Activated T-cell treated with anti-CD3 and anti-CD28 coated beads, Interleukin-2, amount 50 U/mL, for 72 hours (primary cell): ENCODE results near the gene ZNF136. TPM values are rescaled to one million over a fixed set of nuclear protein-coding genes. Genes with fewer than 3 reads are reported as not detected.

ENCODE experiments used
- ATAC-seq, 2 donors: fragments of 150-1000 bp; cut with Tn5 transposase; replicated peaks in 1 of 2; 2 replicates each; pipeline ENCODE4 v1.10.0; 2021; ENCODE audit warnings: moderate library complexity in 2 of 2, mild to moderate bottlenecking in 1 of 2
- DNase-seq, 2 donors: peaks; one replicate each; pipeline ENCODE4 v3.0.0; 2021 to 2022; ENCODE audit warnings: mixed read lengths in 1 of 2
- H3K27ac Mint-ChIP-seq: one replicate; pipeline ENCODE4 v1.8.0; 2022; ENCODE audit warnings: mild to moderate bottlenecking, moderate library complexity, mixed read lengths
- H3K27me3 Mint-ChIP-seq: one replicate; pipeline ENCODE4 v1.8.0; 2022; ENCODE audit warnings: low read depth, mixed read lengths
- H3K36me3 Mint-ChIP-seq, 2 donors: one replicate each; pipeline ENCODE4 v1.8.0; 2022; ENCODE audit warnings: mixed read lengths in 2 of 2, mild to moderate bottlenecking in 1 of 2; ENCODE audit not compliant: insufficient read depth in 2 of 2
- H3K4me1 Mint-ChIP-seq: one replicate; pipeline ENCODE4 v1.8.0; 2022; ENCODE audit warnings: low read depth, mixed read lengths
- H3K4me3 Mint-ChIP-seq, 2 donors: one replicate each; pipeline ENCODE4 v1.8.0; 2022; ENCODE audit warnings: mild to moderate bottlenecking in 2 of 2, mixed read lengths in 2 of 2, moderate library complexity in 2 of 2
- H3K9me3 Mint-ChIP-seq, 2 donors: one replicate each; pipeline ENCODE4 v1.8.0; 2022; ENCODE audit warnings: mixed read lengths in 2 of 2
- total RNA-seq, 2 donors: library from RNA; stranded (reverse); gene quantifications; one replicate each; pipeline ENCODE4 v1.2.3, GENCODE V29; 2022

The ZNF136 gene
- total RNA-seq, 2 donors from 2014 or later, result 17.0 to 19.8 TPM

DNA sequence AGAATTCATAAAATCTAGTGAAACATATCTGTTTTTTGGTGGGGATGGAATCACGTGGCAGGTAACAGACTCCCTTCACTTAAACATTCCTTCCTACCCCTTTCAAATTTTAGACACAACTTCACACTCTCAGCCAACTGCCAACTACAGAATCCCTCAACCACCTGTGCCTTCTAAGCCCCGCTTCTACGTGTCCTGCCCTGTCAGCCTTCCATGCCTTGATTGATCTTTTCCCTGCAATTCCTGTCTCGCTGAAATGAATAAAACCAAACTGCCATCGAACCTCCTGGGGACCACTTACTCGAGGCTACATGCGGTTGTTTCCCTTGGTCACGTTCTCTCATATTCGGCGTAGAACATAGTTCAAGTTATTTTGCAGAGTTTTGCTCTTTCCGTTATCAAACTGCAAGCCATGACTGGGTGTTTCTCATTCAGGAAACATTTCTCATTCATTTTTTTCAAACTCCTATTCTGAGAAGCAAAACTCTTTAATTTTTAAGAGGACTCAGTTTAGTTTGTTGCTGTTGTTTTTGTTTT is 7.5 kb upstream of the ZNF136 start:
- no peaks in the 10 kb centered on the region for H3K9me3 Mint-ChIP-seq
- H3K36me3 Mint-ChIP-seq, result peaks cover 9 to 12% of the 10 kb centered on the region in 2 donors
- no peak for ATAC-seq
- no peak for DNase-seq
- H3K27ac Mint-ChIP-seq, result no peak overlapping the region
- no peaks in the 10 kb centered on the region for H3K27me3 Mint-ChIP-seq
- H3K4me1 Mint-ChIP-seq, result peaks cover 6% of the 10 kb centered on the region
- peak overlapping the region; percentile 89 to 91 for H3K4me3 Mint-ChIP-seq

DNA sequence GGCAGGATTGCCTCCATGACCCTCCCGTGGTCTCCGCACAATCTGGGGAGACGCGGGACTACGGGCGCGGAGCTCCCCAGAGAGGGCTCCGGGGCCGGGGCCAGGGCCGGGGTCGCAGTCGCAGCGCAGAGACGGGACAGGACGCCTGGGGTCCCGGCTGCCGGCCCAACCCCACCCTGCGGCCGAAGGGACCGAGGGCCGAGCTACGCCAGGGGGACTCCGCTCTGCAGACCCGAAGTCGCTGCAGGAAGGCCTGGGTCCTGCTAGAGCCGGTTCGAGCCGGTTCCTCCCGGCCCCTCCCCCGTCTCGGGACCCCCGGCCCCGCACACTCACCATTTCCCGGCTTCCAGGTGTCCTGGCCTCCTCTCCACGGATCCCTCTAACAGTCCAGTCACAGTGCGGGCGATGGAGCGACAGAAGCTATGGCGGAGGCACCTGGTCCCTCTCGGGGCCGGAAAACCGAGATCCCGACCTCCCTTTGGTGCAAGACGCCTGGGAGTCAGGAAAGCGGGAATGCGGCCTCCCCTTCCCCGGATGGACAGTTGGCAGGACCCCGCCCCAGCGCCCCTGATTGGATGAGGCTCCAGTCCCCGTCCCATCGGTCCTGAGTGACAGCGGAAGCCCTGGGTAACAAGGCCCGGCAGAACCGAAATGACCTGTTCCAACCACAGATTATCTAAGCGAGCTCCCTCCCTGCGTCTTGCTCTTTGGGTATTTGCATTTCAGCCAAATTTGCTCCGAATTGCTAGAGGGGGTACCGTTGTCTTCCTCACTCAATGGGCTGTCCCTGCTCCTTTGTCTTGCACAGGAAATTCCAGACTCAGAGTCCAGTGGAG is 6.5 kb upstream of the ZNF136 start, which contains the start of gene ZNF625:
TSS of gene ZNF625 (minus strand) at position 512 of the 836 bp plus-strand sequence. CDS start at position 336, 176 bp downstream.
- ATAC-seq, result peak; percentile 90 to 93
- Mint-ChIP-seq H3K27ac (peak within 1 kb of the TSS; percentile 79), H3K27me3 (no peaks in the 10 kb centered on the region)

DNA sequence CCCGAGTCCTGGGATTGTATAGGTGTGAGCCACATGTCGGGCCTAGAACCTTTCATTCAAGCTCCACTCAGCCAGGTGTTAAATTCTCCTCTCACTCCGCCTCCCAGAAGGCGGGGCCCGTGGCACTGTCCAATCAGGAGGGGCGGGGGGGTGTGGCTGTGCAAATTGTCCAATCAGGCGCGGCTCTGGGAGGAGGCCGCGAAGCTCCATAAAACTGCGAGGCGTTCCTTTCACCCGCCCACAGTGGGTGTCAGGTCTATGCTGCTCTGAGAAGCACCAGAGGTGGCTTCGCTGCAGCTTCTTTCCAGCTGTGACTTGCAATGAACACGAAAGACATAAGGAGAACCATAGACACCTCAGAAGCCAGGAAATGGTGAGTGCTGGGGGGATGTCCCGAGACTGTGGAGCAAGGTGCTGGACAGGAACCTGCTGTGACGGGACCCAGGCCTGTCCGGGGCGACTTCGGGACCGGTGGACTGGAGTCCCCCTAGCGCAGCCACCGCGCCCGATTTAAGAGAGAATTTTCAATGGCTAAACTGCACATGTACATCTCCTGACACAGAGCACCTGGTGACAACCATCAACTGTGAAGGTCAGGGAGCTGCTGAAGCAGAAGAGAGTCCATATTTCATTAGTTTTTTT is 3.0 kb upstream of the ZNF136 start:
- Mint-ChIP-seq H3K9me3 (no peaks in the 10 kb centered on the region), H3K27ac (no peak overlapping the region), H3K36me3 (peaks cover 10 to 13% of the 10 kb centered on the region in 2 donors), H3K27me3 (no peaks in the 10 kb centered on the region), H3K4me1 (peaks cover 26% of the 10 kb centered on the region), H3K4me3 (no peak overlapping the region)
- DNase-seq, result peak in 1 of 2 donors; percentile 8
- no peak for ATAC-seq

More for the DNA sequence above, 6.5 kb upstream of the ZNF136 start, which contains the start of gene ZNF625:
- peak; percentile 61 to 65 for DNase-seq
- H3K4me1 Mint-ChIP-seq, result peaks cover 6% of the 10 kb centered on the region
- peak within 1 kb of the TSS; percentile 89 to 91 for H3K4me3 Mint-ChIP-seq
- H3K36me3 Mint-ChIP-seq, result peaks cover 7 to 9% of the 10 kb centered on the region in 2 donors
- H3K9me3 Mint-ChIP-seq, result no peaks in the 10 kb centered on the region

DNA sequence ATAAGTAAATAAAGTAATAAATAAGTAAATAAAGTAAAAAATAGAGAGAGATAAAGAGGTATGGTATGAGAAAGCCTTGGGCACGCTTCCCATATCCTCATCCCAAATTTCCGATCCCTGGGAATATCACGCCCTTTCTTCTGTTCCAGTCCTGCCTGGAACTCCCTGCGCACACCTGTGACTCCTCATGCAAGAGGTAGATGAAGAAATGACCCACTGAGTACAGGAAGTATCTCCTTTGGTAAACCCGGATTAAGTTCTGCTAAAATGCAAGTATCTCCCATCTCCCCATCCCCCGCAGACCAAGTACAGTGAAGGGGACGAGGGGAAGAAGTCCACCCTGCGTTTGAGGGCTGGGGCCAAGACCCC is 399 bp upstream of the ZNF136 start:
- H3K27me3 Mint-ChIP-seq, result no peaks in the 10 kb centered on the region
- ATAC-seq (peak in 1 of 2 donors; percentile 26), DNase-seq (no peak)
- H3K9me3 Mint-ChIP-seq, result no peaks in the 10 kb centered on the region
- H3K4me1 Mint-ChIP-seq, result peaks cover 46% of the 10 kb centered on the region
- H3K4me3 Mint-ChIP-seq, result peak overlapping the region; percentile 97 to 98
- peaks cover 6 to 7% of the 10 kb centered on the region in 2 donors for H3K36me3 Mint-ChIP-seq
- H3K27ac Mint-ChIP-seq, result peak overlapping the region; percentile 99

DNA sequence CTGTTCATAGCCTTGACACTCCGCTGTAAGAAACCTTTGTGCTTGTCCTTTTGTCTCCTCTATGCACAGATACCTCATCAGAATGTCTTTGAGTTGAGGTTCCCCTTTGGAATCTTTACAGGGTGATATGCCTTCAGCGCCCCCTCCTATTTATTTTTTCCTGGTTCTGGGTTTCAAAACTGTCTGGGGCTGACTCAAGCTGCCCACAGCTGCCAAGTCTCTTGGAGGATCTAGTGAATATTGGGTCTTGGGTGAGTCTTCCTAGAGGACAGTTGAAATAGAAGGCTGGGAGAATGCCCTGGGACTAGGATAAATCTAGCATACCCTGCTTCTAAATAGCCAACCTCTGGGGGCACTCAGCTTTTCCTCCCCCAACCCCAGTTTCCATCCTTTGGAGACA is 930 bp downstream of the ZNF136 start:
- peaks cover 7% of the 10 kb centered on the region in 2 donors for H3K36me3 Mint-ChIP-seq
- DNase-seq, result no peak
- H3K4me1 Mint-ChIP-seq, result peaks cover 47% of the 10 kb centered on the region
- H3K27ac Mint-ChIP-seq, result peak overlapping the region; percentile 98
- no peak for ATAC-seq
- no peaks in the 10 kb centered on the region for H3K9me3 Mint-ChIP-seq
- H3K27me3 Mint-ChIP-seq, result no peaks in the 10 kb centered on the region
- H3K4me3 Mint-ChIP-seq, result peak overlapping the region; percentile 97 to 98

DNA sequence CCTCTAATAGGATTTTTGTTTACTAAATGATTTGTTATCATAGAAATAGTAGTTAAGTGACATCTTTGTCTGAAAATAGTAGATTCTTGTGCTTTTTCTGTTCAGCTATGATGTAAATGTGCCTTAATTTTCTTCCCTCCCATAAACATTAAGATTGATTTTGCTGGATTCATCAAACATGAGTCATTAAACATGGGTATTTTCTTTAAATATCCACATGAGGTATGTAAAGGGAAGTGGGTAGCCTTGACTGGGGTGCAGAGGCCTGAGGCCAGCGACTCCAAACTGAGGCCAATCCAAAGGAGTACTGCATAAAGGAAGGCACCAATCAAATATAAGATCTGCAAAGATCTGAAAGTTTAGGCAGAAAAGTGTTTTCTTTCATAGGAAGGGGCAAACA is 3.7 kb downstream of the ZNF136 start:
- Mint-ChIP-seq H3K36me3 (peaks cover 9 to 18% of the 10 kb centered on the region in 2 donors), H3K9me3 (no peaks in the 10 kb centered on the region), H3K27me3 (no peaks in the 10 kb centered on the region), H3K4me3 (peak overlapping the region in 1 of 2 donors; percentile 35), H3K4me1 (peaks cover 56% of the 10 kb centered on the region), H3K27ac (peak overlapping the region; percentile 33)
- DNase-seq (no peak), ATAC-seq (no peak)

DNA sequence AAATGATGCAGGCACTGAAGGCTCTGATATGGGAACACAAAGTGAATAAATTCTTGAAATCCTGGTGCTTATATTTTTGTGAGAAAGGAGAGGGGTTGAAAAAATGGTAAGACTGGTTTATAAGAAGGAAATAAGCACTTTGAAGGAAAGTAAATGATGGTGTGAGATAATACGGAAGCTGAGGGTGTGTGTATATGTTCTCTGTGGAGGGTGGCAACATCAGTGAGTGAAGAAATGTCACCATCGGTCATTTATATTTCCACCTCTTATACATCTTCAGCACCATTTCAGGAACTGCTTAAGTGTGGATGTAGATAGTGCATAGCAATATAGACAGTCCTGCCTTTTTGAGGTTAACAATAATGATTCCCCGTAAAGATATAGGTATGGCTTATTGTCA is 17.5 kb downstream of the ZNF136 start:
- Mint-ChIP-seq H3K27me3 (no peaks in the 10 kb centered on the region), H3K27ac (peak overlapping the region; percentile 51), H3K9me3 (peaks cover 11 to 25% of the 10 kb centered on the region in 2 donors), H3K36me3 (peaks cover 44 to 76% of the 10 kb centered on the region in 2 donors), H3K4me3 (no peak overlapping the region), H3K4me1 (no peaks in the 10 kb centered on the region)
- ATAC-seq, result no peak
- no peak for DNase-seq

DNA sequence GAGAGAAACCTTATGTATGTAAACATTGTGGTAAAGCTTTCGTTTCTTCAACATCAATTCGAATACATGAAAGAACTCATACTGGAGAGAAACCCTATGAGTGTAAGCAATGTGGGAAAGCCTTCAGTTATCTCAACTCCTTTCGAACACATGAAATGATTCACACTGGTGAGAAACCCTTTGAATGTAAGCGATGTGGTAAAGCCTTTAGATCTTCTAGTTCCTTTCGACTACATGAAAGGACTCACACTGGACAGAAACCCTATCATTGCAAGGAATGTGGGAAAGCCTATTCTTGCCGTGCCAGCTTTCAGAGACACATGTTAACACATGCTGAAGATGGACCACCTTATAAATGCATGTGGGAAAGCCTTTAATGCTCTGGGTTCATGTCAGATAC is 24.7 kb downstream of the ZNF136 start:
- DNase-seq (no peak), ATAC-seq (no peak)
- peaks cover 60 to 83% of the 10 kb centered on the region in 2 donors for H3K36me3 Mint-ChIP-seq
- peaks cover 18 to 33% of the 10 kb centered on the region in 2 donors for H3K9me3 Mint-ChIP-seq
- H3K27me3 Mint-ChIP-seq, result no peaks in the 10 kb centered on the region
- H3K27ac Mint-ChIP-seq, result no peak overlapping the region
- peaks cover 4% of the 10 kb centered on the region for H3K4me1 Mint-ChIP-seq
- no peak overlapping the region for H3K4me3 Mint-ChIP-seq

DNA sequence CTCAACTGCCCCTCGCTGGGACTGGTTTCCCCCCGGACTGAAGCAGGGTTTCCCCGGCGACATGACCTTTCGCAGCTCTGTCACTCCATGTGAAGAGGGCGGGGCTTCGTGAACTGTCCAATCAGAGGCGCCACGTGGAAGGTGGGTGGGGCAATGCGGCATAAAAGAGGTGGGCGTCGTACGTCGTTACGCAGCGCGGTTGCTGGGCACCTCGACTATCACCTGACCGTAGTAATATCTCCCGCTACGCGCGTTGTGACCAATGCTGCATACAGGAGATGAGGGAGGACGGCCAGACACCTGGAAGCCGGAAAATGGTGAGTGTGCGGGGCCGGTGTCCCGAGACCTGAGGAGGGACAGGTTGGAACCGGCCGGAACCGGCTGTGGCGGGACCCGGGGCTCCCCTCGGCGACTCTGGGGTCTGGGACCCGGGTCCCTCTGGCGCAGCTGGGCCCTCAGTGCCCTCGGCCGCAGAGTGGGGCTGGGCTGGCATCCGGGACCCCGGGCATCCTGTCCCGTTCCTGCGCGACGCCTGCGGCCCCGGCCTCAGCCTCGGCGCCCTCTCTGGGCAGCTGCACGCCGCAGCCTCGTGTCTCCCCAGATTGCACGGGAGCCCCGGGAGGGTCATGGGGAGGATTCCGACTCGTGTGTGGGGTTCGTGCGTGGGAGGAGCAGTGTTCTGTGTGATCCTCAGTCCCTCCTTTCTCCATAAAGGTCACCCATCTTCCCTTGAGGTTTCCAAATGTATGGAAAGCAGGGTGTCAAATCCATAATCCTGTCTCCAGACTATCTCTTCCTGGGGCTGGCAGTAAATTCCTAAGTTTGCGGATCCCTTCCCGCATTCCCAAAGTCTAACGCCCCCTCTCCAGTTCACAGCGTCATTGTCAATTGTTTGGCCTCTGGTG is 32.2 kb downstream of the ZNF136 start:
- ATAC-seq (peak; percentile 83 to 91), DNase-seq (peak; percentile 59 to 85)
- H3K4me1 Mint-ChIP-seq, result peaks cover 31% of the 10 kb centered on the region
- H3K9me3 Mint-ChIP-seq, result peaks cover 7 to 21% of the 10 kb centered on the region in 2 donors
- H3K27ac Mint-ChIP-seq, result peak overlapping the region; percentile 68
- peaks cover 40 to 58% of the 10 kb centered on the region in 2 donors for H3K36me3 Mint-ChIP-seq
- H3K27me3 Mint-ChIP-seq, result no peaks in the 10 kb centered on the region
- H3K4me3 Mint-ChIP-seq, result peak overlapping the region; percentile 78 to 86

DNA sequence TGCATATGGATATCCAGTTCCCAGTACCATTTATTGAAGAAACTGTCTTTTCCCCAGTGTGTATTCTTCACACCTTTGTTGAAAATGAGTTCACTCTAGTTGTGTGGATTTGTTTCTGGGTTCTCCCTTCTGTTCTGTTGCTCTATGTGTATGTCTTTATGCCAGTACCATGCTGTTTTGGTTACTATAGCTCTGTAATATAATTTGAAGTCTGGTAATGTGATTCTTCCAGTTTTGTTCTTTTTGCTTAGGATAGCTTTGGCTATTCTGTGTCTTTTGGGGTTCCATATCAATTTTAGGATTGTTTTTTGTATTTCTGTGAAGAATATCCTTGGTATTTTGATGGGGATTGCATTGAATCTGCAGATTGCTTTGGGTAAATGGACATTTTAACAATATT is 35.2 kb downstream of the ZNF136 start:
- H3K27me3 Mint-ChIP-seq, result no peaks in the 10 kb centered on the region
- ATAC-seq (no peak), DNase-seq (no peak)
- H3K36me3 Mint-ChIP-seq, result peaks cover 28 to 39% of the 10 kb centered on the region in 2 donors
- H3K27ac Mint-ChIP-seq, result peak overlapping the region; percentile 13
- H3K4me3 Mint-ChIP-seq, result no peak overlapping the region
- peaks cover 37% of the 10 kb centered on the region for H3K4me1 Mint-ChIP-seq
- peaks cover 6 to 22% of the 10 kb centered on the region in 2 donors for H3K9me3 Mint-ChIP-seq

DNA sequence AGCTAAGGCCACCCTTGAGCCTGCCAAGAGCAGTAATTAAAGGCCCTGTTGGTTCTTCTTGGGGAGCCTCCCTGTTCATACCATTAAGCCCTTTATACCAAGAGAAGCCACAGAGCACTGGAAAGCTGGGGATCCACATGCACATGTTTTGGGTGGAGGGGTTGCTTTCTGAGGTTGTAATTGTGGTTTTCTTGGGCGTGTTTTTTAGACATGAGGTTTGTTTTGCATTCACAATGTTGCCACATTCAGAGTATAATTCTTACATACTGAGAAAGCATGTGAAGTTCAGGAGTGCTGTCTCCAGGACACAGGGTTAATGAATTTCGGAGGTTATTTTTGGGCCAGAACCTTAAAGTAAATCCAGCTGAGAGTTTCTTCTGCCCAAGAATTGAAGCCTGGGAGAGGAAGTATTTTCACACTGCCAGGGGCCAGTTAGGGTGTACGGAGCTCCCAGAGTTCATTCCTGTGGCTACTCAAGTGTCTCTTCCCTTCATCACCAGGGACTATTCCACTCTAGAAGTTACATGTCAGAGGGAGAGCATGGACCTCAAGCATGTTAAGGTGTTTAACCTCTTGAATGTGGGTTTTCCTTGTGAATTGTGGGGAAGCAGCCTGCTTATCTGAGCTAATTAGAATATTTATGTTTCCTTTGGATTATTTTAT is 37.0 kb downstream of the ZNF136 start:
- peaks cover 22 to 29% of the 10 kb centered on the region in 2 donors for H3K36me3 Mint-ChIP-seq
- no peak for DNase-seq
- peaks cover 33% of the 10 kb centered on the region for H3K4me1 Mint-ChIP-seq
- no peak for ATAC-seq
- H3K9me3 Mint-ChIP-seq, result peaks cover 8 to 22% of the 10 kb centered on the region in 2 donors
- H3K4me3 Mint-ChIP-seq, result peak overlapping the region in 1 of 2 donors; percentile 4
- H3K27me3 Mint-ChIP-seq, result no peaks in the 10 kb centered on the region
- no peak overlapping the region for H3K27ac Mint-ChIP-seq

DNA sequence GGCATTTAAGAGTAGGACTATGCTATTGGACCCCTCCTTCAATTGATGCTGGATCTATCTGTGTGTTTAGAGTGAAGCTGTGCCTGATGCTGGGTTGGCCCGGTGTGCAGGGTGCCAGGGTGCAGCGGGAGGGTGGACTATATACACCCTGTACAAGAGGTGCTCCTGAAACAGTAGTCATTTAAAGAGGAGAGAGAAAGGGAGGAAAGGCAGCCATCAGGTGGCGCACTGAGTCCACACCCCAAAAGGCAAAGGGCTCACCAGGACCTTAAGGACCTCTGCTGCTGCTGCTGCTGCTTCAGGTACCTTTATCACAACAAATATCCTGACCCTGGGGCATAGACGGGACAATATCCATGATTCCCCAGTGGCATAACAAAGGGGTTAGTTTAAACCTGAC is 39.4 kb downstream of the ZNF136 start:
- peaks cover 19% of the 10 kb centered on the region for H3K4me1 Mint-ChIP-seq
- peaks cover 20 to 27% of the 10 kb centered on the region in 2 donors for H3K36me3 Mint-ChIP-seq
- ATAC-seq (peak; percentile 82 to 86), DNase-seq (peak; percentile 55 to 66)
- H3K27ac Mint-ChIP-seq, result no peak overlapping the region
- H3K4me3 Mint-ChIP-seq, result no peak overlapping the region
- H3K27me3 Mint-ChIP-seq, result no peaks in the 10 kb centered on the region
- H3K9me3 Mint-ChIP-seq, result peaks cover 14 to 19% of the 10 kb centered on the region in 2 donors
